ENCODE measurements around the gene UBE2F.

DNA sequence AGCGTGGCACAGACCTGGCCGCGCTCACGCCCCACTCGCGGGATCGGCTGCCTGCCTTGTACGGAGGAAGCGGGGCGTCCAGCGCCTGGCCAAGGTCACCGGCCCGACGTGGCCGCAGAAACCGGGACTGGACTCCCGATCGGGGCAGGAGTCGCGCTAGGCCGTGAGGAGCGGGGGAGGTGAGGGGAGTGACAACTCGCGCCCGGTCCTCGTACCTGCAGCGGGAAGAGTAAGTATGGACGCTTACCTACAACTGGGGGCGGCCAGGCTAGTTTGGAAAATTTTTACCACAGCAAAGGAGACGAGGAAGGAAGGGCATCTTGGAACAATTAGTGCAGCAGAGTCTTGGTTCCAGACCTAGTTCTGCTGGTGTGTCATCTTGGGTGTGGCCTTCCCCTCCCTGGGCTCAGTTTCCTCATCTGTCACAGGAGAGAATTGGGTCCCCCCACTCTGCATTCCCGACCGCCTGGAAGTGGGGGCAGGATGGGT is 693 bp downstream of the UBE2F start:
- TF ChIP-seq POLR2A (IDR thresholded peaks at IDR 0.05; ENCODE audit: low read depth, low read length) = no peak
- no peak for TF ChIP-seq POLR2AphosphoS5 (IDR thresholded peaks at IDR 0.05; ENCODE audit: low read depth, low read length)
